ENCODE measurements around the gene MAP1LC3B.

DNA sequence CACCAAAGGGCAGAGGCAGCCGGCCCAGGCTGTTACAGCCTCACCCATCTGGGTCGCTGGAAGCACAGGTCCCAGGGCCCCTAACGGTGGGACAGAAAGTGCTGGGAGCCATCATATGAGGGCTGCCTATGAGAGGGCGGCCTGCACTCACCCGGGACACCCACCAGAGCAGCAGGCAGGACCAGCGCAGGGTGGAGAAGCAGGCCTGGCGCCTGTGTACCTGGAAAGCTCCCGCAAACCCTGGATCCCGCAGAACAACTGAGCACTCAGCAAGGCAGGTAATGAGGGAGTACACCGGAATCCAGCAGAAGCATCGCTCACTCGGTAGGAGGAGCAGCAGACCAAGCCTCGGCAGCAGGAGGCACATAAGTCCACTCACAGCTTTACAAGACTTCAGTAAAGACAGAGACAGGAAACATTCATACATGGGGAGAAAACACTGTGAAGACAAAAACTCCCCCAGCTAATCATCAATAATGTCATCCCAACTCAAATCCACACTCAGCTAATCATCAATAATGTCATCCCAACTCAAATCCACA is 43.4 kb upstream of the MAP1LC3B start:
- TF ChIP-seq, protein P1, sequence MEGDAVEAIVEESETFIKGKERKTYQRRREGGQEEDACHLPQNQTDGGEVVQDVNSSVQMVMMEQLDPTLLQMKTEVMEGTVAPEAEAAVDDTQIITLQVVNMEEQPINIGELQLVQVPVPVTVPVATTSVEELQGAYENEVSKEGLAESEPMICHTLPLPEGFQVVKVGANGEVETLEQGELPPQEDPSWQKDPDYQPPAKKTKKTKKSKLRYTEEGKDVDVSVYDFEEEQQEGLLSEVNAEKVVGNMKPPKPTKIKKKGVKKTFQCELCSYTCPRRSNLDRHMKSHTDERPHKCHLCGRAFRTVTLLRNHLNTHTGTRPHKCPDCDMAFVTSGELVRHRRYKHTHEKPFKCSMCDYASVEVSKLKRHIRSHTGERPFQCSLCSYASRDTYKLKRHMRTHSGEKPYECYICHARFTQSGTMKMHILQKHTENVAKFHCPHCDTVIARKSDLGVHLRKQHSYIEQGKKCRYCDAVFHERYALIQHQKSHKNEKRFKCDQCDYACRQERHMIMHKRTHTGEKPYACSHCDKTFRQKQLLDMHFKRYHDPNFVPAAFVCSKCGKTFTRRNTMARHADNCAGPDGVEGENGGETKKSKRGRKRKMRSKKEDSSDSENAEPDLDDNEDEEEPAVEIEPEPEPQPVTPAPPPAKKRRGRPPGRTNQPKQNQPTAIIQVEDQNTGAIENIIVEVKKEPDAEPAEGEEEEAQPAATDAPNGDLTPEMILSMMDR (IDR thresholded peaks at IDR 0.05; ENCODE audit: insufficient read depth, low read length, poor library complexity, severe bottlenecking) = no peak
- no peak for TF ChIP-seq EZH2phosphoT487 (conservative IDR thresholded peaks at IDR 0.05; ENCODE audit: low read length)
